Progenitor cell of endocrine pancreas (in vitro differentiated cells): ENCODE measurements around the gene CARD8. TPM values are rescaled to one million over a fixed set of nuclear protein-coding genes. Genes with fewer than 3 reads are reported as not detected.
A peak's percentile ranks its signal among the peaks of the same experiment; 100 is the strongest.

Experiments used
- DNase-seq: peaks from one replicate; pipeline ENCODE4 v3.0.0; 2021; ENCODE audit warnings: low spot score; ENCODE audit not compliant: unreplicated experiment
- H3K27ac Mint-ChIP-seq: 2 replicates; pipeline ENCODE4 v1.8.0; 2021; ENCODE audit warnings: mild to moderate bottlenecking, moderate library complexity, mixed read lengths
- H3K27me3 Mint-ChIP-seq: 2 replicates; pipeline ENCODE4 v1.8.0; 2021; ENCODE audit warnings: mixed read lengths
- H3K36me3 Mint-ChIP-seq: 2 replicates; pipeline ENCODE4 v1.8.0; 2022; ENCODE audit warnings: mixed read lengths; ENCODE audit not compliant: insufficient read depth
- H3K4me1 Mint-ChIP-seq: 2 replicates; pipeline ENCODE4 v1.8.0; 2021; ENCODE audit warnings: low read depth, mixed read lengths
- H3K4me3 Mint-ChIP-seq: 2 replicates; pipeline ENCODE4 v1.8.0; 2021; ENCODE audit warnings: low read depth, mild to moderate bottlenecking, moderate library complexity, mixed read lengths
- H3K9me3 Mint-ChIP-seq: 2 replicates; pipeline ENCODE4 v1.8.0; 2021; ENCODE audit warnings: low read depth, mixed read lengths
- total RNA-seq: library from RNA; stranded (reverse); gene quantifications from 2 replicates; pipeline ENCODE4 v1.2.1, GENCODE V29; 2021
- TF ChIP-seq, protein P1 (sequence below): fragments of 200-600 bp; sonication (generic); IDR thresholded peaks from one replicate; pipeline ENCODE4 v1.5.0; 2021; ENCODE audit warnings: antibody characterized with exemption, mild to moderate bottlenecking; ENCODE audit not compliant: unreplicated experiment

The CARD8 gene
- total RNA-seq, 1 donor from 2014 or later = 64.6 TPM

DNA sequence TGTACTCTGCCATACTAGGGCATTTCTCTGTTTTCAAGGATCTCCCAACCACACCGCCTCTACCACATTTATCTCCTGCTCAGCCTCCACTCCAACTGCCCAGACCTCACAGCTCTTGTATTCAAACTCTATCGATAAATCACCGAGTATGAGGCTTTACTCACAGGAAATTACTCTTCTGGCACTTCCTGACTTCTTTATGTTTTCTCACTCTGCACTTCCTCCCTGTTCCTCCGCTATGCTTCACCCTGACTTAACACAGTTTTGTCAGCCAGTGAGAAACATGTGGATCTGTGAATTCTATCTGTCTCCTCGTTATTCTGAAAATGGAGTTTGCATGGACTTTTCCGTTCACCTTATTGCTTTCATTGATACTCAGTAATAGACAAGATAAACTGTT, 2.6 kb upstream of the CARD8 start:
- TF ChIP-seq, protein P1, sequence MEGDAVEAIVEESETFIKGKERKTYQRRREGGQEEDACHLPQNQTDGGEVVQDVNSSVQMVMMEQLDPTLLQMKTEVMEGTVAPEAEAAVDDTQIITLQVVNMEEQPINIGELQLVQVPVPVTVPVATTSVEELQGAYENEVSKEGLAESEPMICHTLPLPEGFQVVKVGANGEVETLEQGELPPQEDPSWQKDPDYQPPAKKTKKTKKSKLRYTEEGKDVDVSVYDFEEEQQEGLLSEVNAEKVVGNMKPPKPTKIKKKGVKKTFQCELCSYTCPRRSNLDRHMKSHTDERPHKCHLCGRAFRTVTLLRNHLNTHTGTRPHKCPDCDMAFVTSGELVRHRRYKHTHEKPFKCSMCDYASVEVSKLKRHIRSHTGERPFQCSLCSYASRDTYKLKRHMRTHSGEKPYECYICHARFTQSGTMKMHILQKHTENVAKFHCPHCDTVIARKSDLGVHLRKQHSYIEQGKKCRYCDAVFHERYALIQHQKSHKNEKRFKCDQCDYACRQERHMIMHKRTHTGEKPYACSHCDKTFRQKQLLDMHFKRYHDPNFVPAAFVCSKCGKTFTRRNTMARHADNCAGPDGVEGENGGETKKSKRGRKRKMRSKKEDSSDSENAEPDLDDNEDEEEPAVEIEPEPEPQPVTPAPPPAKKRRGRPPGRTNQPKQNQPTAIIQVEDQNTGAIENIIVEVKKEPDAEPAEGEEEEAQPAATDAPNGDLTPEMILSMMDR = no peak
- Mint-ChIP-seq H3K4me1 (peaks cover 9% of the 10 kb centered on the region), H3K36me3 (peaks cover 2% of the 10 kb centered on the region), H3K4me3 (no peak overlapping the region), H3K9me3 (no peaks in the 10 kb centered on the region), H3K27me3 (peaks cover 7% of the 10 kb centered on the region), H3K27ac (no peak overlapping the region)
- no peak for DNase-seq

DNA sequence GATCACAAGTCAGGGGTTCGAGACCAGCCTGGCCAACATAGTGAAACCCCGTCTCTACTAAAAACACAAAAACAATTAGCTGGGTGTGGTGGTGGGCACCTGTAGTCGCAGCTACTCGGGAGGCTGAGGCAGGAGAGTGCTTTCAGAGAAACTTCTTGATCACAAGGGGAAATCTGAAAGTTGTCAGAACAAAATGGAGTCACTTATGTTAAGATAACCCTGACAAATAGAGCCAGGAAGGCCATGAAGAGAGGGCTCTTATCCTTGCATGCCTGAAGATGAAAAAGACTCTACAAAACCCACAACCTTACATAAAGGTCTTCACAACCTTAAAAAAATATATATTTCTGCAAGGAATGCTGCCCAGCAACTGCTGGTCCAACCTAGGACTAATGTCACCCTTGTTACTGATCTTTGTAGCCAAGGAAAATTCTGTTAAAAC, 1.2 kb downstream of the CARD8 start:
- H3K4me3 Mint-ChIP-seq = peak overlapping the region; percentile 94
- no peaks in the 10 kb centered on the region for H3K27me3 Mint-ChIP-seq
- peaks cover 6% of the 10 kb centered on the region for H3K4me1 Mint-ChIP-seq
- no peak for DNase-seq
- H3K27ac Mint-ChIP-seq = peak overlapping the region; percentile 14
- TF ChIP-seq, protein P1 = no peak
- peaks cover 2% of the 10 kb centered on the region for H3K36me3 Mint-ChIP-seq
- H3K9me3 Mint-ChIP-seq = no peaks in the 10 kb centered on the region

DNA sequence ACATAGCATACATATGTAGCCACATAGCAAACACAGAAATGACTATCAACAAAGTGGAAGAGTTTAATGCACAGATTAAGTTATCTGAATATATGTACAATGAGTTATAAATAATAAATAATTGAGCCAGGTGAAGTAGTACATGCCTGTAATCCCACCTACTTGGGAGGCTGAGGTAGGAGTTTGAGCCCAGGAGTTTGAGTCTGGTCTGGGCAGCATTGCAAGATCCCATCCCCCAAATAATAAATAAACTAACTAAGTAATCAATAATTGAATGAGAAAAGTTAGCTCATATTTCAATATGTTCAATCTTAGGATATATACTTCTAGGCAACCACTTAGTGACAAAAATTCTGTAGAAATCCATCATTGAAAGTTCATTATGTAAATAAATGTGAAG, 1.7 kb downstream of the CARD8 start:
- Mint-ChIP-seq H3K4me3 (peak overlapping the region; percentile 94), H3K4me1 (peaks cover 5% of the 10 kb centered on the region)
- no peak for DNase-seq

DNA sequence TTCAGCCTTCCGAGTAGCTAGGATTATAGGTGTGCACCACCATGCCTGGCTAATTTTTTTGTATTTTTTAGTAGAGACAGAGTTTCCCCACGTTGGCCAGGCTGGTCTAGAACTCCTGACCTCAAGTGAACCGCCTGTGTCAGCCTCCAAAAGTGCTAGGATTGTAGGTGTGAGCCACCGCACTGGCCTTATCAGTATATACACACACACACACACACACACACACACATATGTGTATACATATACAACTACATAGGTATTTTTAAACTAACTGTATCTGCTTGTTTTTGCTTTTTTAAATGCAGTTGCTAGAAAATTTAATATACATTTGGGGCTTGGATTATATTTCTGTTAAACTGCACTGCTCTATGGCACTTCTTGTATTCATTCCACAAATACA, 3.1 kb downstream of the CARD8 start:
- DNase-seq = no peak
- H3K4me3 Mint-ChIP-seq = no peak overlapping the region
- H3K27ac Mint-ChIP-seq = no peak overlapping the region
- TF ChIP-seq, protein P1 = no peak
- no peaks in the 10 kb centered on the region for H3K9me3 Mint-ChIP-seq
- no peaks in the 10 kb centered on the region for H3K27me3 Mint-ChIP-seq
- peaks cover 5% of the 10 kb centered on the region for H3K4me1 Mint-ChIP-seq
- H3K36me3 Mint-ChIP-seq = peaks cover 4% of the 10 kb centered on the region

More for the DNA sequence above, 1.7 kb downstream of the CARD8 start:
- H3K27ac Mint-ChIP-seq = peak overlapping the region; percentile 62
- peaks cover 2% of the 10 kb centered on the region for H3K36me3 Mint-ChIP-seq
- no peaks in the 10 kb centered on the region for H3K9me3 Mint-ChIP-seq
- TF ChIP-seq, protein P1 = no peak
- H3K27me3 Mint-ChIP-seq = no peaks in the 10 kb centered on the region

DNA sequence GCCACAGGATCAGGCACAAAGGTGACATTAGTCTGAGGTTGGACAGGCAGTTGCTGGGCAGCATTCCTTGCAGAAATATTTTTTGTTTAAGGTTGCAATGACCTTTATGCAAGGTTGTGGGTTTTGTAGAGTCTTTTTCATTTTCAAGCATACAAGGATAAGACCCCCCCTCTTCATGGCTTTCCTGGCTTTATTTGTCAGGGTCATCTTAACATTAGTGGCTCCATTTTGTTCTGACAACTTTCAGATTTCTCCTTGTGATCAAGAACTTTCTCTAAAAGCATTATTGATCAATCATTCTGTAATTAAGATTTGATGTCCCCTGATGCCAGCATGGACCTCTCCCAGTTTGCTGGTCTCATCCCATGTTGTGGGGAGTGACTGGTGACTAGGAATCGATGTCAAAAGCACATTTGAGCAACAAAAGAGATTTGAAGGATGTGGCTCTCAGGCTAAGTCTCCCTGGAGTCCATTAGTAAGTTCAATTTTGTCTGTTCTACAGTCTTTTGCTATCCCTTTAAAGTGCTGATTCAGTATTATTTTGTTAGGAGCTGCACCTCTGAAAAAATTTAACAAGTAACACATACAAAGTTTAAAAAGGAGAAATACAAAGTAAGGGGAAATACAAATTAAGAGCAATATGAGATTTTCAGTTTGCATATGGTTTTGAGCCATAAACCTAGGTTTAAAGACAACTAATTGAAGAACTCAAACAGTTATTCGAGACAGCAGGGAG, 5.3 kb downstream of the CARD8 start:
- no peak for DNase-seq
- H3K4me1 Mint-ChIP-seq = peaks cover 10% of the 10 kb centered on the region
- TF ChIP-seq, protein P1 = no peak
- H3K9me3 Mint-ChIP-seq = no peaks in the 10 kb centered on the region
- no peaks in the 10 kb centered on the region for H3K27me3 Mint-ChIP-seq
- peaks cover 11% of the 10 kb centered on the region for H3K36me3 Mint-ChIP-seq
- H3K27ac Mint-ChIP-seq = no peak overlapping the region
- no peak overlapping the region for H3K4me3 Mint-ChIP-seq
